ENCODE data around the gene CD69.
A peak's percentile ranks its signal among the peaks of the same experiment; 100 is the strongest.
"Not testable (repeated sequence)": the region's sequence is repeated elsewhere in the genome, so short reads cannot be mapped to it uniquely, and the experiment has no call there.

Gene CD69

GRCh38 chr12:9713032-9713558 lies 47.6 kb downstream of the CD69 start:
- not testable (repeated sequence) for DNase-seq

- no peak for DNase-seq
Observed at GRCh38 chr12:9711664-9712063, 49.0 kb downstream of the CD69 start.

- no peak for DNase-seq
Observed at GRCh38 chr12:9710584-9711375, 49.9 kb downstream of the CD69 start.

GRCh38 chr12:9708853-9709252 lies 51.8 kb downstream of the CD69 start:
- no peak for DNase-seq

- DNase-seq = peak; percentile 1
Observed at GRCh38 chr12:9707864-9708808, 52.6 kb downstream of the CD69 start.

GRCh38 chr12:9707356-9707755 lies 53.3 kb downstream of the CD69 start:
- DNase-seq = no peak

- no peak for DNase-seq
Observed at GRCh38 chr12:9706086-9706685, 54.5 kb downstream of the CD69 start.

GRCh38 chr12:9704561-9704960 lies 56.1 kb downstream of the CD69 start:
- DNase-seq = not testable (repeated sequence)

All from NCI-H1092 treated with DMSO at 0.1 percent for 48 hours (cell line).